Tibial nerve (tissue), 4 donors: ENCODE data around the gene ADAM15. TPM values are rescaled to one million over a fixed set of nuclear protein-coding genes. Genes with fewer than 3 reads are reported as not detected.
A peak's percentile ranks its signal among the peaks of the same experiment; 100 is the strongest.

ENCODE experiments used
- DNase-seq, 2 donors: peaks; one replicate each; pipeline ENCODE4 v3.0.0-alpha.2; 2019; ENCODE audit warnings: low spot score in 2 of 2
- H3K27ac ChIP-seq, 4 donors: fragments of 200-600 bp; sonication (generic) in 3 of 4; one replicate each; pipeline ENCODE4 v1.5.1; 2017 to 2019; ENCODE audit warnings: mild to moderate bottlenecking in 1 of 4
- H3K27me3 ChIP-seq, 2 donors: fragments of 200-600 bp; sonication (generic) in 1 of 2; one replicate each; pipeline versions ENCODE4 v1.5.1 to v1.6.0; 2017 to 2019
- H3K36me3 ChIP-seq, 3 donors: fragments of 200-600 bp; sonication (generic); one replicate each; pipeline ENCODE4 v1.5.1; 2018 to 2019
- H3K4me1 ChIP-seq, 4 donors: fragments of 200-600 bp; sonication (generic) in 3 of 4; one replicate each; pipeline ENCODE4 v1.5.1; 2017 to 2019
- H3K4me3 ChIP-seq, 4 donors: fragments of 200-600 bp; sonication (generic) in 3 of 4; one replicate each; pipeline ENCODE4 v1.5.1; 2017 to 2019; ENCODE audit warnings: mild to moderate bottlenecking in 1 of 4, moderate library complexity in 1 of 4
- H3K9me3 ChIP-seq, 4 donors: fragments of 200-600 bp; sonication (generic) in 3 of 4; one replicate each; pipeline ENCODE4 v1.5.1; 2017 to 2019
- EP300 ChIP-seq, 2 donors: sonication (generic); formaldehyde crosslinking; IDR thresholded peaks; one replicate each; pipeline ENCODE4 v1.6.1; 2017; ENCODE audit warnings: antibody characterized with exemption in 2 of 2, mild to moderate bottlenecking in 1 of 2
- POLR2A ChIP-seq, 2 donors: fragments of 450-650 bp; IDR thresholded peaks; one replicate each; pipeline ENCODE4 v1.6.1; 2017; ENCODE audit warnings: antibody characterized with exemption in 2 of 2, mild to moderate bottlenecking in 2 of 2, moderate library complexity in 2 of 2
- WGBS, 2 donors: methylation state at CpG; one replicate each; pipeline ENCODE4 v1.1.5; 2018; 5-methylcytosine and 5-hydroxymethylcytosine counted together
- total RNA-seq, 4 donors: library from RNA; depleted of rRNA; stranded (reverse); fragments of >200 nt; gene quantifications; one replicate each; pipeline ENCODE4 v1.1.0, GENCODE V29; 2016
- TF ChIP-seq, protein P1 (sequence below), 5 experiments: fragments of 200-600 bp in 3 of 5; fragments of 450-650 bp in 2 of 5; sonication (generic) in 3 of 5; IDR thresholded peaks; one replicate each; pipeline ENCODE4 v1.5.1; 2016 to 2019; ENCODE audit warnings: antibody characterized with exemption in 5 of 5, mild to moderate bottlenecking in 3 of 5, moderate library complexity in 2 of 5

The ADAM15 gene
- total RNA-seq, 4 donors from 2014 or later, result 111 to 202 (median 168) TPM

DNA sequence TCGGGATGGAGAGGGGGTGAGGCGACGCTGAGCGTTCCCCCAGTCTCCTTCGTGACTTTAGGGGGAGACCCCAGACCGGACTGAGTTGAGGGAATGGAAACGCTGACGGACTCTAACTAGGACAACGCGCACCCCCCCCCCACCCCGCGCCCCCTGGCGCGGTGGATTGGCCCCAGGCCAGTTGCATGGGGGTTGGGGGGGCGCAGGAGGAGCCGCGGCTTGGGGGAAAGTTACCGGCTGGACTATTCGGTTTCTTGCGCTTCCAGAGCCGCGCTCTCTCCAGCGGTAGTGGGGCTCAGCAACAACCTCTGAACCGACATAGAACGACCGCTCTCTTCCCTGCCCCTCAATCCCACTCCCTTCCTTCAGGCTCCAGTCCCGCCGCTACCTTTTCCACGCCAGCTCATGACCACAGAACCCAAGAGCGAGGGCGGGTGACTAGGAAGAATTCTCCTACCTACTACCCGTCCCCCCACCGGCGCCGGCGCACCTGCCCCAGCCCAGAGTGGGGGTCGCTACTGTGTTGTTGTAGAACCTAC is 47.8 kb upstream of the ADAM15 start:
- peaks cover 0 to 66% (median 55%) of the 10 kb centered on the region in 4 donors for H3K4me1 ChIP-seq
- 1% methylated on average over 36 to 37 of the region's 37 CpGs for WGBS, 2 donors
- peak overlapping the region; percentile 88 to 99 (median 98) for H3K27ac ChIP-seq
- H3K4me3 ChIP-seq, result peak overlapping the region; percentile 58 to 94 (median 78)
- H3K27me3 ChIP-seq, result no peaks in the 10 kb centered on the region
- no peaks in the 10 kb centered on the region for H3K36me3 ChIP-seq
- DNase-seq, result no peak
- no peaks in the 10 kb centered on the region for H3K9me3 ChIP-seq
- TF ChIP-seq, protein P1, sequence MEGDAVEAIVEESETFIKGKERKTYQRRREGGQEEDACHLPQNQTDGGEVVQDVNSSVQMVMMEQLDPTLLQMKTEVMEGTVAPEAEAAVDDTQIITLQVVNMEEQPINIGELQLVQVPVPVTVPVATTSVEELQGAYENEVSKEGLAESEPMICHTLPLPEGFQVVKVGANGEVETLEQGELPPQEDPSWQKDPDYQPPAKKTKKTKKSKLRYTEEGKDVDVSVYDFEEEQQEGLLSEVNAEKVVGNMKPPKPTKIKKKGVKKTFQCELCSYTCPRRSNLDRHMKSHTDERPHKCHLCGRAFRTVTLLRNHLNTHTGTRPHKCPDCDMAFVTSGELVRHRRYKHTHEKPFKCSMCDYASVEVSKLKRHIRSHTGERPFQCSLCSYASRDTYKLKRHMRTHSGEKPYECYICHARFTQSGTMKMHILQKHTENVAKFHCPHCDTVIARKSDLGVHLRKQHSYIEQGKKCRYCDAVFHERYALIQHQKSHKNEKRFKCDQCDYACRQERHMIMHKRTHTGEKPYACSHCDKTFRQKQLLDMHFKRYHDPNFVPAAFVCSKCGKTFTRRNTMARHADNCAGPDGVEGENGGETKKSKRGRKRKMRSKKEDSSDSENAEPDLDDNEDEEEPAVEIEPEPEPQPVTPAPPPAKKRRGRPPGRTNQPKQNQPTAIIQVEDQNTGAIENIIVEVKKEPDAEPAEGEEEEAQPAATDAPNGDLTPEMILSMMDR (IDR thresholded peaks at IDR 0.05), result no peak
- TF ChIP-seq POLR2A (IDR thresholded peaks at IDR 0.05), result no peak
- no peak for TF ChIP-seq EP300 (IDR thresholded peaks at IDR 0.05)

DNA sequence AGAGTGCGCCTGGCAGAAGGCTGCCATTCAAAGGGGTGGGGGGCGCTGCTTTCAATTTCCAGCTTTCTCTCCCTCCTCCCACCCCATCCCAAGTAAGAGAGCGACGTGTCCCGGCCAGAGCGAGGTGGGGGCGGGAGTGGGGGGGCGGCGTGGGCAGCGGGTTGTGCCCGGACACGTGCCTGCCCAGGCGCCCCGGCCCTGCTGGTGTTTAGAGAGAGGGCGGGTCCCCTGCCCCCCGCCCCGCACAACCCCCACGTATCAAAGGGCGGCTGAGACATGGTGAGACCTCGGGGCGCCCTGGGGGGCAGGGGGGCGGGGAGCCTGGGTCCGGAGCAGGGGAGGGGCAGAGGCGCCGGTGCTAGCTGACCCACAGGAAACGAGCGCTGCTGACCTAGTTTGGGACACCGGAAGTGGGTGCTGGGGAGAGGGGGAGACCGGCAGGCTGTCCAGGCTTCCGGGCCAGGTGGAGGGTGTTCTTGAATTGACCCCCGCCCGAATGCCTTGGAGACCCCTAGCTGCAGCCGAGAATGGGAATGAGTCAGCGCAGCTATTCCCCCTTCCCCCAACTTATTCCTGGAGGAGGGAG is 47.3 kb upstream of the ADAM15 start:
- peak overlapping the region; percentile 58 to 94 (median 78) for H3K4me3 ChIP-seq
- H3K36me3 ChIP-seq, result no peaks in the 10 kb centered on the region
- H3K4me1 ChIP-seq, result peaks cover 0 to 66% (median 59%) of the 10 kb centered on the region in 4 donors
- no peaks in the 10 kb centered on the region for H3K9me3 ChIP-seq
- DNase-seq, result peak in 1 of 2 donors; percentile 56
- TF ChIP-seq POLR2A (IDR thresholded peaks at IDR 0.05) (peak in 1 of 2 donors; percentile 16), EP300 (IDR thresholded peaks at IDR 0.05) (peak in 1 of 2 donors; percentile 40)
- TF ChIP-seq, protein P1 (IDR thresholded peaks at IDR 0.05), result no peak
- 1 to 8% methylated on average over 9 to 21 of the region's 34 CpGs for WGBS, 2 donors
- H3K27ac ChIP-seq, result peak overlapping the region; percentile 88 to 99 (median 98)
- H3K27me3 ChIP-seq, result no peaks in the 10 kb centered on the region

DNA sequence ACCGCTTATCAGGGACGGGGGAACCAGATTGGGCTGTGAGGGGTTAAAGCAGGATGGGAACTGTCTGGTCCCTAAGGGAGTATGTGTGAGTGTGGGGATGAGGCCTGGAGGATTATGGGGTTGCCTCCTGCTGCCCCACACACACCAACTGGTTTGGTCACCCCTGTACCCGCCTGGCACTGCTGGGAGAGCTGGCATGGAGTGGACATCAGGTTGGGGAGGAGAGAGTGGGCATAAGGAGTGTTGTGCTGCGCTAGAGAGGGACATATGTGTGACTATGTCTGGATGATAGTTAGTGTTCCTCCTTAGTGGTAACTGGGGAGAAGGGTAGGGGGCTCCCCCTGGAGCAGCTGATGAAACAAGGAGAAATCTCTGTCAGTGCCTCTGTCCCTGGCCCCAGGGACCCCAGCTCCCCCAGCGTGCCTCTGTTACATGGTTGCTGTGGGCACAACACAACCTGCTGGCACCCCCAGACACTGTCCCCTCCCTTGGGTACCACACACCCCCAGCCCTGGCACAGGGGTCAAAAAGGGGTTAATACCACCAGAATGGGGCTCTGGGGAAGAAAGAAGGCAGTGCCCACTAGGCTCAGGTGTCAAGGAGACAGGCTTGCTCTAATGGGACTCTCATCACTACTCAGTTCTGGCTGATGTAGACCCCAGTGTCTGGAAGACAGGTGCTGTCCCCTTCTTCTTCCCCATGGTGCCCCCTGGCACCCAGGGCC is 46.6 kb upstream of the ADAM15 start:
- TF ChIP-seq POLR2A (IDR thresholded peaks at IDR 0.05), result no peak
- no peak for TF ChIP-seq EP300 (IDR thresholded peaks at IDR 0.05)
- TF ChIP-seq, protein P1 (IDR thresholded peaks at IDR 0.05), result no peak
- Histone ChIP-seq H3K36me3 (no peaks in the 10 kb centered on the region), H3K9me3 (no peaks in the 10 kb centered on the region), H3K27me3 (no peaks in the 10 kb centered on the region), H3K4me3 (peak overlapping the region; percentile 58 to 94 (median 78)), H3K4me1 (peaks cover 0 to 66% (median 57%) of the 10 kb centered on the region in 4 donors), H3K27ac (peak overlapping the region; percentile 88 to 99 (median 98))
- 29 to 34% methylated on average over 5 of the region's 5 CpGs for whole genome bisulfite sequencing, 2 donors
- no peak for DNase-seq

DNA sequence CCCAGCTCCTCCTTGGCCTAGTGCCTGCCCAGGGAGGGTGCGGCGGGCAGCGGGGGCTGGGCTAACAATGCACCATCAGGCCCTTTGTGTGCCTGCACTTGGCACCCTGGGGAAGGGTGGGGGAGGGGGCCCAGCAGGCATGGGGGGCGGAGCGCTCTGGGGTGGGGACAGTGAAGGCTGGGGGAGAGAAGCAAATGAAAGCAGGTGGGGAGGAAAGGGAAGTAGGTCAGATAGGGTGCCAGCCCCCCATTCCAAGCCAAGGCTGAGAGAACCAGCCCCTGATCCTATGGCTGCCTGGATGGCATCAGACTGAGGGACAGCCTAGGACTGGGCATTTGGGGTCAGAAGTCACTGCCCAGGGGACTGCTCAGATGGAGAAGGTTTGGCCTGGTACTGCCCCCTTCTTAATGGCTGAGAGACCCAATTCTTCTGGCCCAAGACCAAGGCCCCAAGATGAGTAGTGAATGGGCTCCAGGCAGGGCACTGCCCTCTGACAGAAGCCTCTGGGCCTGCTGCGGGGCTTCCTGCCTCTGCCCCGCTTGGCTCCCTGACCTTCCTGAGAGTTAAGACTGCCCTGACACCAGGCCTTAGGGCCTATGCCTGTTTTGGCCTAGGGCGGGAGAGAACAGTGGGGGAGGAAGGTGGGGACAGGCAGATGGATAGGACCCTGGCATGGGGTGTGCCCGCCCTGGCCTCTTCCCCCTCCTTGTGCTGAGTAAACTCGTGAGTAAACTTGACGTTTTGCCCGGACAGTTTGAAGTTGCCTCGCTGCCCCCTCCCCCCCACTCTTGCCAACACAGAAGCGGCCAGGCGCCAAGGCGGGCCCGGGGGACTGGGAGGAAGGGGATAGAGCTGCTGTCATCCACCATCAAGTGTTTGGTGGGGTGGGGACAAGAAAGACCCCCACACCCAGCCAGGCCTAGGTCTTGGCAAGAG is 45.8 kb upstream of the ADAM15 start:
- H3K36me3 ChIP-seq, result no peaks in the 10 kb centered on the region
- H3K9me3 ChIP-seq, result no peaks in the 10 kb centered on the region
- 23 to 31% methylated on average over 14 to 17 of the region's 17 CpGs for WGBS, 2 donors
- TF ChIP-seq EP300 (IDR thresholded peaks at IDR 0.05) (peak; percentile 18 to 40), POLR2A (IDR thresholded peaks at IDR 0.05) (no peak)
- TF ChIP-seq, protein P1 (IDR thresholded peaks at IDR 0.05), result no peak
- H3K4me1 ChIP-seq, result peaks cover 0 to 66% (median 57%) of the 10 kb centered on the region in 4 donors
- peak in 1 of 2 donors; percentile 58 for DNase-seq
- no peaks in the 10 kb centered on the region for H3K27me3 ChIP-seq
- peak overlapping the region in 3 of 4 donors; percentile 58 to 94 (median 85) for H3K4me3 ChIP-seq
- H3K27ac ChIP-seq, result peak overlapping the region; percentile 88 to 99 (median 98)
